ENCODE results near the gene ANKS1B. TPM values are rescaled to one million over a fixed set of nuclear protein-coding genes. Genes with fewer than 3 reads are reported as not detected.

Gene ANKS1B
- polyA plus RNA-seq, 3 donors = not detected

DNA sequence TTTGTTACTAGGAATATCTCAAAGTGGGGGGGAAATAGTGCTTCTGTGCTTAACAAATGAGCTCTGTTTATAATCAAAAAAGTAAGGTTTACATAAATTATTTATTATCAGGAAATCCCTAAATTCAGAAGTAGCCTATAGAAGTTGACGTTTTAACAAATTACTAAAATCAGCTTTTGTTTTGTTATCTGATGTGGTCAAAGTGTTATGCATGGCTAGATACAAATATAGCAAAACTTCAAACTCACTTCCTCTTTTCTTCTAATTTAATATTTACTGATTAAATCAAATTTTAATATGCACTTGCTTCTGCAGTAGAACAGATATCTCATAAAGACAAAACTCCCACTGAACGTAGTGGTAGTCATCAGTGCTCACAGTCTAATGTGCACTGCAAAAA lies 289.7 kb downstream of the ANKS1B start:
- no peaks in the 10 kb centered on the region for H4K20me1 ChIP-seq (ENCODE audit: insufficient read depth, low read length)
- no peaks in the 10 kb centered on the region for H3K4me1 ChIP-seq (ENCODE audit: control insufficient read depth in 1 of 2, insufficient read depth in 2 of 2, low read length in 2 of 2)
- no peak overlapping the region for H3K27ac Mint-ChIP-seq
- H2AFZ ChIP-seq (ENCODE audit: insufficient read depth, low read depth, low read length, poor library complexity, severe bottlenecking) = no peak overlapping the region
- TF ChIP-seq, protein P1, sequence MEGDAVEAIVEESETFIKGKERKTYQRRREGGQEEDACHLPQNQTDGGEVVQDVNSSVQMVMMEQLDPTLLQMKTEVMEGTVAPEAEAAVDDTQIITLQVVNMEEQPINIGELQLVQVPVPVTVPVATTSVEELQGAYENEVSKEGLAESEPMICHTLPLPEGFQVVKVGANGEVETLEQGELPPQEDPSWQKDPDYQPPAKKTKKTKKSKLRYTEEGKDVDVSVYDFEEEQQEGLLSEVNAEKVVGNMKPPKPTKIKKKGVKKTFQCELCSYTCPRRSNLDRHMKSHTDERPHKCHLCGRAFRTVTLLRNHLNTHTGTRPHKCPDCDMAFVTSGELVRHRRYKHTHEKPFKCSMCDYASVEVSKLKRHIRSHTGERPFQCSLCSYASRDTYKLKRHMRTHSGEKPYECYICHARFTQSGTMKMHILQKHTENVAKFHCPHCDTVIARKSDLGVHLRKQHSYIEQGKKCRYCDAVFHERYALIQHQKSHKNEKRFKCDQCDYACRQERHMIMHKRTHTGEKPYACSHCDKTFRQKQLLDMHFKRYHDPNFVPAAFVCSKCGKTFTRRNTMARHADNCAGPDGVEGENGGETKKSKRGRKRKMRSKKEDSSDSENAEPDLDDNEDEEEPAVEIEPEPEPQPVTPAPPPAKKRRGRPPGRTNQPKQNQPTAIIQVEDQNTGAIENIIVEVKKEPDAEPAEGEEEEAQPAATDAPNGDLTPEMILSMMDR (IDR thresholded peaks at IDR 0.05) = no peak
- no peak overlapping the region for H3K4me3 Mint-ChIP-seq
- H3K9me3 ChIP-seq (replicated peaks in 1 of 2; ENCODE audit: control insufficient read depth in 1 of 2, insufficient read depth in 1 of 2, low read length in 2 of 2) = peaks cover 0 to 6% of the 10 kb centered on the region in 2 donors
- no peak for DNase-seq
- intact Hi-C loops (cut with micrococcal nuclease) = no loop called here
- no peak overlapping the region for H3K4me2 ChIP-seq (replicated peaks; ENCODE audit: extremely low read depth, low read length, poor library complexity, severe bottlenecking)
- no peak overlapping the region for H3K4me3 ChIP-seq (replicated peaks in 1 of 3; ENCODE audit: low read depth in 2 of 3, low read length in 3 of 3)
- no peaks in the 10 kb centered on the region for H3K4me1 Mint-ChIP-seq
- H3K27me3 ChIP-seq (ENCODE audit: control insufficient read depth in 2 of 2, insufficient read depth in 2 of 2, low read length in 2 of 2) = no peaks in the 10 kb centered on the region
- no peaks in the 10 kb centered on the region for H3K36me3 Mint-ChIP-seq
- no peak overlapping the region for H3K27ac ChIP-seq (ENCODE audit: low read depth in 1 of 2, low read length in 2 of 2)
- H3K79me2 ChIP-seq (ENCODE audit: insufficient read depth, low read length) = no peaks in the 10 kb centered on the region
- H3K27me3 Mint-ChIP-seq (ENCODE audit: low read depth in 3 of 3) = no peaks in the 10 kb centered on the region
- no peak overlapping the region for H3K9ac ChIP-seq (ENCODE audit: insufficient read depth, low read length, poor library complexity, severe bottlenecking)
- peaks cover 0 to 6% (median under 1%) of the 10 kb centered on the region in 7 donors for H3K9me3 Mint-ChIP-seq
- no CpG with 5 or more reads among the region's 2 CpGs for WGBS (ENCODE audit: insufficient coverage)
- no peaks in the 10 kb centered on the region for H3K36me3 ChIP-seq (replicated peaks in 1 of 2; ENCODE audit: control insufficient read depth in 1 of 2, insufficient read depth in 2 of 2, low read length in 2 of 2)

DNA sequence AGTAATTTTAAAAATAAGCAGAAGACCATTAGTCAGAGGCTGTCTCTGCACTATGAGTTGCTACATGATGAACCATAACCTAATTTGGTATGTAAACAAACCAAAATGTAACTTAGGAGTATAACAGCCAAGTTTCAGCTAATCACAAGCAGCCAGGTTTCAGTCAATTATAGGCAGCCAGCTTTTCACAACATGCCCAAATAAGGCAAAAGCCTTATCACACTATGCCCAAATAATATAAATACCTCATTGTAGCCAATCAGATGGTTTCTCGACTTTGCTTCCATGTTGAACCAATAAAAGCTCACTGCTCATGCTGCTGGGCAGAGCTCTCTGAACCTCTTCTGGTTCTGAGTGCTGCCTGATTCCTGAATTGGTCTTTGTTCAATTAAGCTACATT lies 298.6 kb downstream of the ANKS1B start:
- no peak overlapping the region for H3K4me2 ChIP-seq (replicated peaks; ENCODE audit: extremely low read depth, low read length, poor library complexity, severe bottlenecking)
- intact Hi-C loops (cut with micrococcal nuclease) = no loop called here
- no peak overlapping the region for H3K4me3 Mint-ChIP-seq
- no peaks in the 10 kb centered on the region for H3K36me3 ChIP-seq (replicated peaks in 1 of 2; ENCODE audit: control insufficient read depth in 1 of 2, insufficient read depth in 2 of 2, low read length in 2 of 2)
- WGBS (ENCODE audit: insufficient coverage) = 100% methylated on average over 1 of the region's 1 CpG
- H3K27me3 ChIP-seq (ENCODE audit: control insufficient read depth in 2 of 2, insufficient read depth in 2 of 2, low read length in 2 of 2) = no peaks in the 10 kb centered on the region
- peaks cover 0 to 9% of the 10 kb centered on the region in 2 donors for H3K9me3 ChIP-seq (replicated peaks in 1 of 2; ENCODE audit: control insufficient read depth in 1 of 2, insufficient read depth in 1 of 2, low read length in 2 of 2)
- no peaks in the 10 kb centered on the region for H3K4me1 ChIP-seq (ENCODE audit: control insufficient read depth in 1 of 2, insufficient read depth in 2 of 2, low read length in 2 of 2)
- H3K36me3 Mint-ChIP-seq = no peaks in the 10 kb centered on the region
- no peak overlapping the region for H3K27ac Mint-ChIP-seq
- no peaks in the 10 kb centered on the region for H4K20me1 ChIP-seq (ENCODE audit: insufficient read depth, low read length)
- DNase-seq = no peak
- peaks cover 0 to 10% (median 3%) of the 10 kb centered on the region in 7 donors for H3K9me3 Mint-ChIP-seq
- H3K79me2 ChIP-seq (ENCODE audit: insufficient read depth, low read length) = no peaks in the 10 kb centered on the region
- no peak overlapping the region for H3K4me3 ChIP-seq (replicated peaks in 1 of 3; ENCODE audit: low read depth in 2 of 3, low read length in 3 of 3)
- no peak overlapping the region for H3K9ac ChIP-seq (ENCODE audit: insufficient read depth, low read length, poor library complexity, severe bottlenecking)
- H3K4me1 Mint-ChIP-seq = no peaks in the 10 kb centered on the region
- H3K27me3 Mint-ChIP-seq (ENCODE audit: low read depth in 3 of 3) = peaks cover 0 to 3% (median 0%) of the 10 kb centered on the region in 3 donors
- TF ChIP-seq, protein P1 (IDR thresholded peaks at IDR 0.05) = no peak
- no peak overlapping the region for H3K27ac ChIP-seq (ENCODE audit: low read depth in 1 of 2, low read length in 2 of 2)
- no peak overlapping the region for H2AFZ ChIP-seq (ENCODE audit: insufficient read depth, low read depth, low read length, poor library complexity, severe bottlenecking)

Data from CD14-positive monocyte (primary cell).